ENCODE measurements around the gene IFT43.

IFT43 gene

GRCh38 chr14:75971509-75971908 is 14.1 kb upstream of the IFT43 start:
- Mint-ChIP-seq H3K27ac (no peak overlapping the region), H3K9me3 (no peaks in the 10 kb centered on the region), H3K4me3 (no peak overlapping the region), H3K4me1 (ENCODE audit: low read depth) (no peaks in the 10 kb centered on the region), H3K27me3 (no peaks in the 10 kb centered on the region), H3K36me3 (ENCODE audit: low read depth) (peaks cover 1% of the 10 kb centered on the region)
- intact Hi-C loops (cut with micrococcal nuclease): no loop called here

DNA sequence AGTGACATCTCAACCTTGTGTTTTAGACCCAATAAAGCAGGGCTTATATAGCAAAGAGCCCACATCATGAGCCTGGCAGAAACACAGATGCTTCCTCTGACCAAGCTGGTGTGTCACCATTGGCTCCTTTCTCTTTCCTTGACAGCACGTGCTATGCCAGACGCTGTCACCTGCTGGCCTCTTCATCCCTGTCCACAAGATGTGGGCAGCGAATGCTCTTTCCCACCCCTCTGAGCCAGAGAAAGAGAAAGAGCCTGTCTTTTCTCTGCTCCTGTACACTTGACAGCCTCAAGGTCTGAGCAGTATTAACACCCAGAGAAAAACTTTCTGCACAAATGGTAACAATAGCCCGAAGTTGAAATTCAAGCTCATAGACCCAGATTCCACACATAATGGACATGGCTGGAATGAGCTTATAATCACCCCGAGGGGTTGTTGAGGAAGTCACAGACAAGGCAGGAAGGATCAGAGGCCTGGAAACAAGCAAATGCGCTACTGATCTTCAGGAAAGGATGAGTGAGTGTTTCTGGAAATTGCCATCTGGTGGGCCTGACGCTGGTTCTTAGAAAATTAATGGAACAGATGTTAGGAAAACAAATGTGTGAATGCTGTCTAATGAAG is 12.7 kb upstream of the IFT43 start:
- H3K27ac Mint-ChIP-seq: no peak overlapping the region
- no peaks in the 10 kb centered on the region for H3K9me3 Mint-ChIP-seq
- no peak overlapping the region for H3K4me3 Mint-ChIP-seq
- no peaks in the 10 kb centered on the region for H3K36me3 Mint-ChIP-seq (ENCODE audit: low read depth)
- intact Hi-C loops (cut with micrococcal nuclease): no loop called here
- peaks cover 2% of the 10 kb centered on the region for H3K27me3 Mint-ChIP-seq
- H3K4me1 Mint-ChIP-seq (ENCODE audit: low read depth): peaks cover 2% of the 10 kb centered on the region

DNA sequence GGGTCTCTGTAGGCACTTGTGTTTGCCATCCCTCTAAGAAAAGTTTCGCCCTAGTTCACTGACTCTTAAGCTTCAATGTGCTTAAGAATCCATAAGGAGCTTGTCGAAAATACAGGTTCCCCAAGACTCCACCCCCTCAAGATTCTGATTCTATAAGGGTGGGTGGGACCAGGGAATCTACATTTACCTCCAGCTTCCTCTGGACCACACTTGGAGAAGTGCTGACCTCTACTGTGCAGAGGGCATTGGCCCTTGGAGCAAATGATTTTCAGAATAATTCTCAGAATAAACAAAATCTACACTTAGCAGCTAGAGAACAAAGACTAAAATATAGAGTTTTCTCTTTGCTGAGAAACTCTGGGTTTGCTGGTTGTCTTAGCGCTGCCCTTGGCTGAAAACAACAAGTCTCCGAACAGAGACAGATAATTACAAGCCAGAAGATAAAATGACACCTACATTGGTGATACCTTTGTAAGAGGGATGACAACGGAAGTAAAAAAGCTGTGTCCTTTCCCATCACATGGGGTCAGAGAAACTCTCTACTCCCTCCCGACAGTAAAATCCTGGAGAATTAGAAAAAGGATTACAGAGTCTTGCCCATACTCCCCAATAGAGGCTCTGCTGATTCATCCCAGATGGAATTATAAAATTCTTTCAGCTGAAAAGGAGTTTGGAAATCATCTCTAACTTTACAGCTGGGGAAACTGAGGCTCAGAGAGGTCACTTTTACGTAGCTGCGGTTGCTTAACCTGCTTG is 8.6 kb upstream of the IFT43 start:
- Mint-ChIP-seq H3K9me3 (no peaks in the 10 kb centered on the region), H3K36me3 (ENCODE audit: low read depth) (no peaks in the 10 kb centered on the region), H3K27ac (no peak overlapping the region), H3K4me3 (no peak overlapping the region), H3K27me3 (peaks cover 34% of the 10 kb centered on the region), H3K4me1 (ENCODE audit: low read depth) (peaks cover 34% of the 10 kb centered on the region)
- intact Hi-C loops (cut with micrococcal nuclease): no loop called here

GRCh38 chr14:75977582-75977943 is 8.0 kb upstream of the IFT43 start:
- no peak overlapping the region for H3K4me3 Mint-ChIP-seq
- no peaks in the 10 kb centered on the region for H3K9me3 Mint-ChIP-seq
- peaks cover 35% of the 10 kb centered on the region for H3K4me1 Mint-ChIP-seq (ENCODE audit: low read depth)
- peaks cover 34% of the 10 kb centered on the region for H3K27me3 Mint-ChIP-seq
- intact Hi-C loops (cut with micrococcal nuclease): no loop called here
- H3K36me3 Mint-ChIP-seq (ENCODE audit: low read depth): no peaks in the 10 kb centered on the region
- no peak overlapping the region for H3K27ac Mint-ChIP-seq

DNA sequence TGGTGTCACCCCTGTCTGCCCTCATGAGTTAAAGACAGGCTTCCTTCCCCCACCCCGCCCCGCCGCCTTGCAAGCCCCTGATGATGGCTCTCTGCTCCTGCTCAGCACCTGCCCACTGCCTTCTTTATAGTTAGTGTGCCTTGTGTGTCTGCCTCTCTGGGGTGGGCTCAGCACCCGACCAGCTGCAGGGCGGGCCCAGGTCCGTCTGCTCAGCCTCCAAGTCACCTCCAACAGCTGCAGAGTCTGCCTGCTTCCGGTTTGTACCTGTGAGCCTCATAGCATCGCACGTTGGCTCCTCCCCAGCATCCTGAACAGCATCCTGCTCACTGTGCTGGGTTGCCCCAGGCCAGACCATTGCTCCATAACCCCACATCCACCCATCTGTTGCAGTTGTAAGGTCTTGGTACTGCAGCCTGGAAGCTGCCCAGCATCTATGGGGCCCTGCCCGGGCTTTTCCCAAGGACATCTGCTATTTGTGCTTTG is 7.3 kb upstream of the IFT43 start:
- intact Hi-C loops (cut with micrococcal nuclease): no loop called here
- H3K4me1 Mint-ChIP-seq (ENCODE audit: low read depth): peaks cover 35% of the 10 kb centered on the region
- no peaks in the 10 kb centered on the region for H3K9me3 Mint-ChIP-seq
- H3K27ac Mint-ChIP-seq: no peak overlapping the region
- H3K36me3 Mint-ChIP-seq (ENCODE audit: low read depth): no peaks in the 10 kb centered on the region
- H3K27me3 Mint-ChIP-seq: peaks cover 39% of the 10 kb centered on the region
- H3K4me3 Mint-ChIP-seq: no peak overlapping the region

DNA sequence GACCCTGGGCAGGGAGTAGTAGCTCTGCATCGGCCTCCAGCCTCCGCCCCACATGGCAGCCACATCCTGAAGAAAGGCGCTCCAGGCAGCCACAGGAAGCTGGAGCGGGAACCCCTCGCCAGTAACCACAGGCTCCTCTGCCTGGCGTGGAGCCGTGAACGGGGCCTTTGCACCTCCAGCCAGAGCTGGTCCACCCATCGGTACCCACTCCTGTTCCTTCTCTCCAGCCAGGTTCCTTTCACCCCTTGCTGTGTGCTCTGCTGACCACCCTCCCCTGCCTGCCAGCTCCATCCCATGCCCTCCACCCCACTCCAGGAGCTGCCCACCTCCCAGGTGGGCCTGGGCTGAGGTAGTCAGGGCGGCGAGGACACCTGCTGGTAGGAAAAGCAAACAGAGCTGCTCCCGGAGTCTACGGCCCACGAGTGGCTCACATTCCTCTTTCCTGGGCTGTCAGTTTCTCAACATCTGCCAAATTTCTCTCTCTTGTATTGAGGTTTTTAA is 6.4 kb upstream of the IFT43 start:
- Mint-ChIP-seq H3K4me1 (ENCODE audit: low read depth) (peaks cover 35% of the 10 kb centered on the region), H3K4me3 (no peak overlapping the region), H3K27me3 (peaks cover 47% of the 10 kb centered on the region), H3K27ac (no peak overlapping the region), H3K9me3 (no peaks in the 10 kb centered on the region), H3K36me3 (ENCODE audit: low read depth) (no peaks in the 10 kb centered on the region)
- intact Hi-C loops (cut with micrococcal nuclease): no loop called here

DNA sequence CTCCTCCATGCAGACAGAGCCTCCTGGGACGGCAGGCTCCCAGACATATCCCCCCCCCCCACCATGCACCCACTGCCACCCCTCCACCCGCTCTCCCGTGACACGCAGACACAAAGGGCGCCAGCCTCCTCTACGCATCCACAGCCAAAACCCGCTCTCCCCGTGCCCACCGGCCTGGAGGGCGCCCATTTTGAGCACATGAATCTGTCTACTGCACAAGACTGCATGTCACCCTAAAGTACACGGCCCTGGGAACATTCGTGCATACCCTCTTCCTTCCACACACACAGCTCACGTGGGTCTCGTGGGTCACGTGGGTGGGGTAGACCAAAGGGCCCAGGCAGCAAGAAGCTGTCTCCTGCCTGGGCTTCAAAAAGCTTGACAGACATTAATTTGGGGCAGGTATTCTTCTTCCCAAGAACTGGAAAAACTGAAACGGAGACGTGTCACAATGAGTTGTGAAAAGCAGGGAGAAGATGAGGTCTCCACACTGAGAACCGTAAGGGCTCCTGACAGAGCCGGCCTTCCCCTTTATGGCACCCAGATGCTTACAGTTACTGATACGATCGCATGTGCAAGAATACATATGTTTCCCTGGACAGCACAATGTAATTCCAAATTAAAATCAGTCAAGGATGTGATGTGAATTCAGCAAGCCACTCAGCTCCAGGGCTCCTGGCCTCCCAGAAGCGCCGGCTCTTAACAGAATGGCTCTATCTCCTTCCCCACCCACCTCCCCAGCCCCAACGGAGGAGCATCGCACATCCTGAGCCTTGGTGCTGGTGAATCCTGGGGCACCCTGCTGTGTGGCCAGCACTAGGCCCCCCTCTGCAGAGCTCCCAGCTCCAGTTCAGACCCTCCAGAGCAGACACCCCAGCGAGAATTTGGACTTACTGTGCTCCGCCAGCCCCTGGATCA is 5.7 kb upstream of the IFT43 start:
- intact Hi-C loops (cut with micrococcal nuclease): loop anchor here (5.0 to 10.0 kb wide), 2 partner anchors 175 to 403 kb away; partner anchors contain the start of genes FLVCR2 and GPATCH2L
- Mint-ChIP-seq H3K27ac (no peak overlapping the region), H3K36me3 (ENCODE audit: low read depth) (no peaks in the 10 kb centered on the region), H3K27me3 (peaks cover 49% of the 10 kb centered on the region), H3K4me1 (ENCODE audit: low read depth) (peaks cover 35% of the 10 kb centered on the region), H3K4me3 (no peak overlapping the region), H3K9me3 (no peaks in the 10 kb centered on the region)

DNA sequence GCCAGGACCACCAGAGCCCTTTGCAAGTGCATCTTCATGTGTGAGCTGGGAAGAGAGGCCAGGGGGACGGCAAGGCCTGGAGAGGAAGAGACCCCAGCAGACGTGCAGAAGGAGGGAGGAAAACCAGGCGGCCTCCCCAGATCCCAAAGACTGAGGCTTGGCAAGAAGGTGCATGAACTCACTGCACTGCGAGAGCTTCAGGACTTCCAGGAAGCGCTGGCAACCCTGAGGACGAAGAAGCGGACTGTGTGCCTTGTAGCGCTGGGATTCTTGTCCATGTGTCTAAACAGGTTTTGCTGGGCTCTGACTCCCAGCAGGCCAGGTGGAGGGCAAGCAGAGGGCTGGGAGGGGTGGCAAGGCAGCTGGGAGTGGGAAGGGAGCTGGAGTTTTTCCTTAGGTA is 4.7 kb upstream of the IFT43 start:
- Mint-ChIP-seq H3K27ac (no peak overlapping the region), H3K36me3 (ENCODE audit: low read depth) (peaks cover 3% of the 10 kb centered on the region), H3K4me1 (ENCODE audit: low read depth) (peaks cover 35% of the 10 kb centered on the region), H3K4me3 (peak overlapping the region; percentile 75), H3K9me3 (no peaks in the 10 kb centered on the region), H3K27me3 (peaks cover 49% of the 10 kb centered on the region)
- intact Hi-C loops (cut with micrococcal nuclease): loop anchor here (5.0 to 10.0 kb wide), 2 partner anchors 174 to 404 kb away; partner anchors contain the start of genes FLVCR2 and GPATCH2L

GRCh38 chr14:75981426-75982265 is 3.9 kb upstream of the IFT43 start, which contains the start of gene TGFB3:
TGFB3 (minus strand) TSS chr14:75981995; CDS start chr14:75980893, 1,102 bp downstream.
- Mint-ChIP-seq H3K36me3 (ENCODE audit: low read depth) (peaks cover 7% of the 10 kb centered on the region), H3K4me1 (ENCODE audit: low read depth) (peaks cover 42% of the 10 kb centered on the region), H3K27me3 (peaks cover 48% of the 10 kb centered on the region), H3K9me3 (no peaks in the 10 kb centered on the region), H3K4me3 (peak within 1 kb of the TSS; percentile 75), H3K27ac (peak within 1 kb of the TSS; percentile 66)
- intact Hi-C loops (cut with micrococcal nuclease): loop anchor here (1.0 to 10.0 kb wide), 4 partner anchors 76 to 404 kb away; partner anchors contain the start of genes FLVCR2 and GPATCH2L

DNA sequence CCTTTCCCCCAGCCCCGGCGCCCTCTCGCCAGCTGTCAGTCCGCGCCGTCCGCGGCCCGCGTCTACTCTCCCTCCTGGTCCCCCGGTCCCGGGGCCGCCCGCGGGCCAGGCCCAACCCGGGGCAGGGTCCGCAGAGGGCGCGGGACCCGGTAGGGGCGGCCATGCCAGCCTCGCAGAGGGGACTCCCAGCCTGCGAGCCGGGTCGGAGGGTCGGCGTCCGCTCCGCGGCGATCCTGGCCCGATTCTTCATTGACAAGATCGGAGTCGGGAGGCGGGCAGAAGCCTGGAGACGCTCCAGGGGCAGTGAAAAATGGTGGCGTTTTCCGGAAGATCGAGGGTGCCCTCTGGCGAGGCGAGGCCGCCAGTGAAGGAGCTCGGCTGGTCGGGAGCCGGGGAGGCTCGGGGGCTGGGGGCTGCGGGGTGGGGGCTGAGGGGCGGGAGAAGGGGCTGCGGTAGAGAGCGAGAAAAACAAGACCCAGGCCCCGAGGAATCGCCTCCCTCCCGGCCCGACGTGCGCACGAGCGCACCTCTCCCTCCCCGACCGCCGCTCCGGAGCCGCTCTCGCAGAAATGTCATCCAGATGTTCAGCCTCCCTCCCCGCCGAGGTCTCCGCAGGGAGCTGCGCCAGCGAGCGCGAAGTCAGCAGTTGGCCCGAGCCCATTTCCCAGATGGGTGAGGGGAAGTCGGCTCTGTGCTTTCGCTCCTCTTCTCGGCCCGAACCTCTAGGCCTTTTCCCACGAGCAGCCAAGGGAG is 3.1 kb upstream of the IFT43 start:
- peaks cover 7% of the 10 kb centered on the region for H3K36me3 Mint-ChIP-seq (ENCODE audit: low read depth)
- H3K27me3 Mint-ChIP-seq: peaks cover 48% of the 10 kb centered on the region
- peaks cover 42% of the 10 kb centered on the region for H3K4me1 Mint-ChIP-seq (ENCODE audit: low read depth)
- intact Hi-C loops (cut with micrococcal nuclease): loop anchor here (1.0 to 10.0 kb wide), 4 partner anchors 77 to 405 kb away; partner anchors contain the start of genes FLVCR2 and GPATCH2L
- H3K9me3 Mint-ChIP-seq: no peaks in the 10 kb centered on the region
- H3K4me3 Mint-ChIP-seq: peak overlapping the region; percentile 75
- peak overlapping the region; percentile 66 for H3K27ac Mint-ChIP-seq

DNA sequence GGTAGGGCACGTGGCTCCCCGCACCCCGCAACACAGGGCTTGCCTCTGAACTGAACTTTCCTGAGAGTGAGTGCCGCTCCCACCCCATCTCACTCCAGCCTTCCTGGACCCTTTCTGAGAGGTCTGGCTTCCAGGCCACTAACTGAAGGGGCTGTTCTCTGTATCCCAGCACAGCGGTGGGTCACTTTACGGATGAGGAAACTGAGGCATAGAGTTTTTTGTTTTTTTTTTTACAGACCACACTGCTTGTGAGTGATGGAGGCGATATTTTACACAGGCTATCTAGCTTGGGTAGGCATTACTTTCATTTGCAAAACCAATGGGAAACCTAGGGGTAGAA is 2.6 kb upstream of the IFT43 start:
- H3K4me3 Mint-ChIP-seq: peak overlapping the region; percentile 75
- H3K36me3 Mint-ChIP-seq (ENCODE audit: low read depth): peaks cover 7% of the 10 kb centered on the region
- H3K4me1 Mint-ChIP-seq (ENCODE audit: low read depth): peaks cover 39% of the 10 kb centered on the region
- H3K9me3 Mint-ChIP-seq: no peaks in the 10 kb centered on the region
- H3K27ac Mint-ChIP-seq: no peak overlapping the region
- intact Hi-C loops (cut with micrococcal nuclease): loop anchor here (2.0 to 10.0 kb wide), 3 partner anchors 172 to 406 kb away; partner anchors contain the start of genes FLVCR2 and GPATCH2L
- H3K27me3 Mint-ChIP-seq: peaks cover 46% of the 10 kb centered on the region

DNA sequence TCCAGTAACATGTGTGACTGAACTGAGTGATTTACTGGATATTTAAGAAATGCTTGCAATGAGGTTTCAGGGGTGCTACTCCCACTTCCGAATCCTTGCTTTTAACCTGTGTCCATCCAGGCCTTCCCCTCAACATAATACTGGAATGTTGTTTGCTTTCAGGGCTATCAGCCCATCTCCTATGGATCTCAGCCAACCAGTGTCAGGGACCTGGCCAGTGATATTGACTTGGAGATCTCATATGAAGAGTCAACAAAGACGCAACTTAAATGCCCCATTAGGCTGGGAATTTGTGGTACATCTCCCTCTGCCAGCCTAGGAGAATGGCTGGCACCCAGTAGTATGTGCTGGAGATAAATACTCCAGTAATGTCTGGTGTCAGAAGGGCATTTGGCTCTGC is 889 bp upstream of the IFT43 start:
- no peak overlapping the region for H3K4me3 Mint-ChIP-seq
- no peaks in the 10 kb centered on the region for H3K9me3 Mint-ChIP-seq
- intact Hi-C loops (cut with micrococcal nuclease): loop anchor here (5.0 to 10.0 kb wide), 2 partner anchors 170 to 407 kb away; partner anchors contain the start of genes FLVCR2 and GPATCH2L
- peaks cover 10% of the 10 kb centered on the region for H3K36me3 Mint-ChIP-seq (ENCODE audit: low read depth)
- peaks cover 31% of the 10 kb centered on the region for H3K27me3 Mint-ChIP-seq
- H3K4me1 Mint-ChIP-seq (ENCODE audit: low read depth): peaks cover 27% of the 10 kb centered on the region
- no peak overlapping the region for H3K27ac Mint-ChIP-seq

All from dendritic cell treated with granulocyte-macrophage colony-stimulating factor and Interleukin-4, amounts not matched to agents 40 ng/mL and 50 ng/mL, for 4 days (primary cell).